ENCODE measurements around the gene STAG3. TPM values are rescaled to one million over a fixed set of nuclear protein-coding genes. Genes with fewer than 3 reads are reported as not detected.

The STAG3 gene
- total and polyA plus RNA-seq, 2 of the 4 experiments (the other 2 are of a cell fraction) = 0.36 to 0.65 TPM

DNA sequence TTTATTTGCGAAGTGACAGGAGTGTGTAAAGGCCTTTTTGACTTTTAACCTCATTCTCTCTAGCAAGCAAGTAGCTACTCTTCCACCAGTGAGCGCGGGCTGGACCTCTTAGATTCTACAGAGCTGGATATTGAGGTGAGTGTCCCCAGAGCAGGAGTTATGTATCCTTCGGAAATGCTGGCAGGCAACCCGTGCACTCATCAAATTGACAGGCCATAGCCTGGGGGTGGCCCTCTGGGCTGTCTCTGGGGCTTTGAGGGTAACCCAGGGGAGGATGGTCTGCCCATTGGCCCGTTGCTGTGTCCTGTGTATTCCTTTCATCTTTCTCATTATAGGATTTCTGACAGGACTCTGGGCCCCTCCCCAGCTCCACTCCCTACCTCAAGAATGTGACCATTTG lies 36.0 kb downstream of the STAG3 start:
- Histone ChIP-seq H2AK9ac (replicated peaks; ENCODE audit: low read depth, low read length, poor library complexity) (no peak overlapping the region), H3K4me1 (ENCODE audit: control insufficient read depth, insufficient read depth, low read length) (no peaks in the 10 kb centered on the region), H3K36me3 (ENCODE audit: control insufficient read depth, insufficient read depth, low read length) (no peaks in the 10 kb centered on the region), H3K14ac (replicated peaks; ENCODE audit: low read depth, low read length) (no peak overlapping the region), H2BK120ac (ENCODE audit: low read depth, low read length) (no peak overlapping the region), H2BK15ac (ENCODE audit: low read depth, low read length) (no peak overlapping the region), H3K4me2 (ENCODE audit: low read depth, low read length) (no peak overlapping the region), H3K27ac (ENCODE audit: insufficient read depth, low read length) (no peak overlapping the region), H2AFZ (replicated peaks; ENCODE audit: low read length, poor library complexity) (no peak overlapping the region), H4K20me1 (ENCODE audit: insufficient read depth, low read length) (no peaks in the 10 kb centered on the region), H3K4me3 (ENCODE audit: insufficient read depth, low read depth, low read length) (no peak overlapping the region), H3K9ac (ENCODE audit: low read depth, low read length) (no peak overlapping the region), H4K91ac (ENCODE audit: insufficient read depth, low read depth, low read length) (no peak overlapping the region), H4K8ac (ENCODE audit: low read depth in 2 of 2, low read length in 2 of 2) (no peak overlapping the region), H2BK5ac (ENCODE audit: low read depth, low read length, poor library complexity, severe bottlenecking) (no peak overlapping the region), H4K5ac (ENCODE audit: low read depth, low read length) (no peak overlapping the region), H3K79me1 (ENCODE audit: low read depth in 1 of 2, low read length in 2 of 2) (no peaks in the 10 kb centered on the region), H2AK5ac (ENCODE audit: low read depth, low read length) (no peak overlapping the region), H3K9me1 (ENCODE audit: insufficient read depth, low read length) (no peaks in the 10 kb centered on the region), H3K27me3 (ENCODE audit: control insufficient read depth, insufficient read depth, low read length) (no peaks in the 10 kb centered on the region; the same call in 1 of the 2 replicates), H2BK20ac (ENCODE audit: low read depth, low read length) (no peak overlapping the region), H3K56ac (ENCODE audit: extremely low read depth, insufficient read depth, low read length) (no peak overlapping the region), H3K18ac (ENCODE audit: low read depth, low read length) (no peak overlapping the region), H3K23ac (ENCODE audit: low read depth, low read length) (no peak overlapping the region), H3K4ac (ENCODE audit: low read depth, low read length) (no peak overlapping the region), H3K9me3 (ENCODE audit: control insufficient read depth, insufficient read depth, low read length) (no peaks in the 10 kb centered on the region)
- DNase-seq (no peak), ATAC-seq (ENCODE audit: low read depth) (no peak)
- POLR2A ChIA-PET (ENCODE audit: unreplicated experiment) = no interaction called here
- dilution Hi-C loops (cut with HindIII; ENCODE audit: low sequenced_read_pairs, unreplicated experiment) (no loop called here), intact Hi-C loops (cut with micrococcal nuclease) (no loop called here), in situ Hi-C loops (cut with MboI; ENCODE audit: low sequenced_read_pairs) (no loop called here)
- CTCF ChIA-PET = no interaction called here
- WGBS, 2 experiments (ENCODE audit: extremely low coverage in 2 of 2, insufficient read length in 1 of 2) = 40% methylated on average over 1 of the region's 6 CpGs; no CpG with 5 or more reads in 1 of the 2 experiments
- TF ChIP-seq MAZ (IDR thresholded peaks at IDR 0.05; ENCODE audit: borderline replicate concordance, low read depth, low read length) (no peak), RFX5 (IDR thresholded peaks at IDR 0.05; ENCODE audit: low read depth, low read length) (no peak), RCOR1 (IDR thresholded peaks at IDR 0.05; ENCODE audit: insufficient replicate concordance, low read length) (no peak), RAD21 (IDR thresholded peaks at IDR 0.05; ENCODE audit: low read length) (no peak), MXI1 (IDR thresholded peaks at IDR 0.05; ENCODE audit: borderline replicate concordance, low read depth, low read length) (no peak), SMC3 (IDR thresholded peaks at IDR 0.05; ENCODE audit: low read depth, low read length) (no peak)
- TF ChIP-seq, protein P1, sequence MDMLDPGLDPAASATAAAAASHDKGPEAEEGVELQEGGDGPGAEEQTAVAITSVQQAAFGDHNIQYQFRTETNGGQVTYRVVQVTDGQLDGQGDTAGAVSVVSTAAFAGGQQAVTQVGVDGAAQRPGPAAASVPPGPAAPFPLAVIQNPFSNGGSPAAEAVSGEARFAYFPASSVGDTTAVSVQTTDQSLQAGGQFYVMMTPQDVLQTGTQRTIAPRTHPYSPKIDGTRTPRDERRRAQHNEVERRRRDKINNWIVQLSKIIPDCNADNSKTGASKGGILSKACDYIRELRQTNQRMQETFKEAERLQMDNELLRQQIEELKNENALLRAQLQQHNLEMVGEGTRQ (IDR thresholded peaks at IDR 0.05; ENCODE audit: low read depth, low read length) = no peak
- TF ChIP-seq, protein P2, sequence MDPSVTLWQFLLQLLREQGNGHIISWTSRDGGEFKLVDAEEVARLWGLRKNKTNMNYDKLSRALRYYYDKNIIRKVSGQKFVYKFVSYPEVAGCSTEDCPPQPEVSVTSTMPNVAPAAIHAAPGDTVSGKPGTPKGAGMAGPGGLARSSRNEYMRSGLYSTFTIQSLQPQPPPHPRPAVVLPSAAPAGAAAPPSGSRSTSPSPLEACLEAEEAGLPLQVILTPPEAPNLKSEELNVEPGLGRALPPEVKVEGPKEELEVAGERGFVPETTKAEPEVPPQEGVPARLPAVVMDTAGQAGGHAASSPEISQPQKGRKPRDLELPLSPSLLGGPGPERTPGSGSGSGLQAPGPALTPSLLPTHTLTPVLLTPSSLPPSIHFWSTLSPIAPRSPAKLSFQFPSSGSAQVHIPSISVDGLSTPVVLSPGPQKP (IDR thresholded peaks at IDR 0.05; ENCODE audit: borderline replicate concordance, low read depth, low read length) = no peak
- TF ChIP-seq, protein P3, sequence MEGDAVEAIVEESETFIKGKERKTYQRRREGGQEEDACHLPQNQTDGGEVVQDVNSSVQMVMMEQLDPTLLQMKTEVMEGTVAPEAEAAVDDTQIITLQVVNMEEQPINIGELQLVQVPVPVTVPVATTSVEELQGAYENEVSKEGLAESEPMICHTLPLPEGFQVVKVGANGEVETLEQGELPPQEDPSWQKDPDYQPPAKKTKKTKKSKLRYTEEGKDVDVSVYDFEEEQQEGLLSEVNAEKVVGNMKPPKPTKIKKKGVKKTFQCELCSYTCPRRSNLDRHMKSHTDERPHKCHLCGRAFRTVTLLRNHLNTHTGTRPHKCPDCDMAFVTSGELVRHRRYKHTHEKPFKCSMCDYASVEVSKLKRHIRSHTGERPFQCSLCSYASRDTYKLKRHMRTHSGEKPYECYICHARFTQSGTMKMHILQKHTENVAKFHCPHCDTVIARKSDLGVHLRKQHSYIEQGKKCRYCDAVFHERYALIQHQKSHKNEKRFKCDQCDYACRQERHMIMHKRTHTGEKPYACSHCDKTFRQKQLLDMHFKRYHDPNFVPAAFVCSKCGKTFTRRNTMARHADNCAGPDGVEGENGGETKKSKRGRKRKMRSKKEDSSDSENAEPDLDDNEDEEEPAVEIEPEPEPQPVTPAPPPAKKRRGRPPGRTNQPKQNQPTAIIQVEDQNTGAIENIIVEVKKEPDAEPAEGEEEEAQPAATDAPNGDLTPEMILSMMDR (conservative IDR thresholded peaks at IDR 0.05; ENCODE audit: low read depth, low read length) = no peak
- BruUV-seq (replicated peaks) = no TSS peak

All from IMR-90 (cell line).